Mesenteric fat pad (tissue), 1 donor: ENCODE results near the gene MSRB1. TPM values are rescaled to one million over a fixed set of nuclear protein-coding genes. Genes with fewer than 3 reads are reported as not detected.

Experiments used
- DNase-seq: peaks from one replicate; pipeline ENCODE4 v3.0.0-alpha.2; 2020; ENCODE audit warnings: low spot score
- total RNA-seq: library from RNA; stranded (reverse); fragmentation: NEBNext Ultra II Directional; extraction: Animal tissue kit (Norgen Biotek cat#: 25700); gene quantifications from one replicate; pipeline ENCODE4 v1.2.1, GENCODE V29; 2021
- donor health status: DM: yes; HTN: yes; CAD: no.

MSRB1 gene
- total RNA-seq, 1 donor from 2014 or later: 27.1 TPM

DNA sequence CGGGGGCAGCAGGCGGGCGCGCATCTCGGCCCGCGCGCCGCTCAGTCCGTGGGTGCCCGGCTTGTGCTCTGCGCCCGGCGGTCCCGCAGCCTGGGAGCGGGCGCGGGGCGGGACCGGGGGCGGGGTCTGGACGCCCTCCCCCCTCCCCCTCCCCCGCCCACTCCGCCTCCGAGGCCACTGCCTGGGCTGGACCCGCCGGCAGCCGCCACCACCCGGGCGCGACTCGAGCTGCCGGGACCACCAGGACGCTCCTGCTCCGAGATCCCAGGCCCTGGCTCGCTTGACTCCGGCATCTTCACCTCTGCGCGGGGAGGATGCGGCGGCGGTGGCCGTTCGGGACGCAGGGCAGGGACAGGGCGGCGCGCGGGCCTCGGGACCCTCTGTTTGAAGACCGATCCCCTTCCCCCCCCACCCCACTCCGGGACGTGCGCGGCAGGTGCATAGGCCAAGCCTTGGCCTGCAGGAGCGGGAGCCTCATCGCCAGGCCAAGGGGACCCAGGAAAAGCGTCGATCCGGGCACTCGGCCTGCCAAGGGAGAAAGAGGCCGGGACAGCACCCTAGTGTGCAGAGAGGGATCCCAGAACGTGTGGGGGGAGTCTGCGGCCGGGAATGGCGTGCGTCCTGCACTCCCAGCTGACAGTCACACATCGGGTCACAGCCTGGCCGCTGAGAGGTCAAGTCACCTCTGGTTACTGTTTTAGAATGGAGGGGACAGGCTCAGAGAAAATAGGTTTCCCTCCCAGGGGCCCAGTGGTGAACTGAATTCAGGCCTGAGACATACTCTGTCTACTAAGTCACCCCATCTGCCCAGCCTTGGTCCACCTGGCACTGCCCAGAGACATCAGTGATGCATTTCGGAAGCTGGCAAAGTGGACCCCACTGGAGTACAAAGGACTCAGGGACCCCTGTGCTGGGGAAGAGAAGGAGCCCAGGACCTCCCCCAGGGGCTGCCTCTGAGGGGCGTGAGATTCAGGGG is 24.4 kb downstream of the MSRB1 start, which contains the start of gene HS3ST6:
TSS of gene HS3ST6 (minus strand) at position 65 of the 976 bp plus-strand sequence. CDS start 92 bp downstream, outside the sequence.
- DNase-seq: no peak

DNA sequence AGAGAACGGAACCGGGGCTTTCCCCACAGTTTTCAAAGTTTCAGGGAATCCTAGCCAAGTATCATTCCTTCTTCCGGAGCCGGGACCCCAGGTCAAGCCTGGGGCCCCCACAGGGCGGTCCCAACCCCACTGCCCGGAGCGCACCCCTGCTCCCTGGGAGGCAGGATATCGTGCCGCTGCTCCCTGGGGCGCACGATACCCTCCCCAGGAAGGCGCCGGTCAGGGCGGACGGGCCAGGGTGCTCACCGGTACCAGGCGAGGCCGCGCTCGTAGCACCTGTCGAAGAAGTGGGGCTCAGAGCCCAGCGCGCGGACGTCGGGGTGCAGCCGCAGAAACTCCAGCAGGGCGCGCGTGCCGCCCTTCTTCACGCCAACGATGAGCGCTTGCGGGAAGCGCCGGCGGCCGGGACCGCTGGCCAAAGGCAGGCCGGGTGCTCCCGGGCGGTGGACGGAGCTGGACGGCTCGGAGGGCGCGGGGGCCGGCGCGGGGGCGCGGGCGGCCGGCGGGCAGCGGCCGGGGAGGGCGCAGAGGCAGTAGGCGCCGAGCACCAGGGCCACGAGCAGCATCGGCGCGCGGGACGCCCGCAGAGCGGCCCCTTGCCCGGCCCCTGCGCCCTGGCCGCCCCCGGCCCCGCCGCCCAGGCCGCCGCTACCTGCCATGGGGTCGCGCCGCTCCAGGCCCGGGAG is 25.2 kb downstream of the MSRB1 start:
- DNase-seq: no peak

GRCh38 chr16:1917056-1917664 is 25.8 kb downstream of the MSRB1 start:
- DNase-seq: no peak

DNA sequence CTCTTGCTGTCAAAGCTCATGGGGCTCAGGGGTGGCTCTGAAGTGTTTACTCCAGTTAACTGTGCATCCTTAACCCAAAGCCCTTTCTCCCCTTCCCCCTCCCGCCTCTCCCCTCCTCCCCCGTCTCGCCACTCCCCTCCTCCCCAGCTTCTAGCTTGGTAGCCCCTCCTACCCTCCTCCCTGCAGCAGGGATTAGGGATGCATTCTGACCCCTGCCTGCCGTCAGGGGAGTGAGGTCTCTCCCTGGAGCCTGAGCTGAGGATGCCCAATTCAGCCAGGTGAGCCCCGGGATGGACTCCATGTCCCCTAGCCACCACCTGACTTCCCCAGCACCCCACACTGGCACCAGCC is 26.4 kb downstream of the MSRB1 start:
- DNase-seq: no peak

DNA sequence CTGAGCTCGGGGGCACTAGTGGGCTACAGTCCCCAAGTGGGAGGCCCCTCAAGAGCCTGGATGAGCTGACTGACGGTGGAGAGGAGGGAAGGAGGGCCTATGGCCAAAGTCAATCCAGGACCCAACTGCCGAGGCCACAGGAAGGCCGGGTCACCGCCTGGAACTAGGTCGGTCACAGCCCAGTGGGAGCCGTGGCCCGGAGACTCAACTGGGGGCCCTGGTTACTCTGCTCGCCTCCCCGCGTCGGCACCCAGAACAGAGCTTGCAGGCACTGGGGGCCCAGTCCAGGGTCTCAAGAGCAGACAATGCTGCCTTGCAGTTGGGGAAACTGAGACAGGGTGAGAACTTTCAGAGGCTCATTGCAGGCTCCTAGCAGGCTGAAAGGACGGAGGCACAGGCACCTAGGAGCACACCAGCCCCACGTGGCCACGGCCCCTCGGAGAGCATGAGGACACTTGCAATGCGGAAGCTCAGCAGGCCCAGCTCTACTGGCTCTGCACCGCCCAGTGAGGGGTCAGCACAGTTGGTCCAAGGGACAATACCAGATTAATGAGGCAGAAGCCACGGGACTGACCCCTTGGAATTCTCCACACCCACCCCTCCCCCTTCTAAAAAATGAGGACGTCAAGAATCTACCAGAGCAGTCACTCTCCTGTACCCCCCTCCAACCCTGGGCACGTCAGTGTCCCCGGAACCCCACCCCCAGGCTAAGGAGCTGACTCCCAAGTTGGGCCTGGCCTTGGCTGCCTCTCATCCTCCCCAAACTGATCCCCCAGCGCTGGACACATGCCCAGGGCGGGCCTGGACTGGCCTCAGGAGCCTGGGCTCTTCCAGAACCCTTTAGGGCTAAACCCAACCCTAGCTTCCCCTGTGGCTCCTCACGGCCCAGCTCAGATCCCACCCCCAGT is 27.0 kb downstream of the MSRB1 start:
- DNase-seq: no peak

GRCh38 chr16:1914988-1915387 is 28.0 kb downstream of the MSRB1 start:
- DNase-seq: no peak

- DNase-seq: no peak
Observed at GRCh38 chr16:1914084-1914608, 28.9 kb downstream of the MSRB1 start.

DNA sequence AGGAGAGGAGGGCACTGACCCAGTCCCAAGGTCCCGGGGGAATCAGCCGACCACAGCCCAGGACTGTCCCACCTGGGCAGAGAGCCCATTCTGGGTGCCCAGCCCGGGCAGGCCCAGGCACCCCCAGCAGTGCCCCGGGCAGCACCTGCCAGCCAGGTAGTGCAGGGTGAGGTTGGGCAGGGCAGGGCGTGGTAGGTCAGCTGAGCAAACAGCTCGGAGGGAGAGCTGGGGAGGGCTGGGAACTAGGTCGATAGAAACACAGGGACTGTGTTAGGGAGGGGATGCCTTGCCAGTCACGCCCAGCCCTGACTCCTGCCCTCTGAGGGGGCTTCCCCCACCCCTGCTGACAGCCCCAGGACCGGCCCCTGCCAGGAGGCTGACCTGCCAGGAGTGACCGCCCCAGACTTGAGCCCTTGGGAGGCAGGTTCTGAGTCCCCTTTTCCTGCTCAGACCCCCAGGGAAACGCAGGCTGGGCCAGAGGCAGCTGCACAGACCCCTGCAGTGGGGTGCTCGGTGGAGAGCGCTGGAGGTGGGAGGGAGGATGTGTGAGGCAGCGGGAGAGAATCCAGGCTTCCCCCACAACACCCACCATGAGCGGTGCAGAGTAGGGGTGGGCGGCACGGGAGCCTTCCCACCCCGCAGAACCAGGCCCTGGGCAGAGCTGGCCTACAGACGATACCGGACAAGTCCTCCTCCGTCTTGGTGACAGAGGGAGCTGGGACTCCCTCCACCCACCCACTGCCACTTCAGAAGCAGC is 29.5 kb downstream of the MSRB1 start:
- DNase-seq: no peak

- no peak for DNase-seq
Observed at GRCh38 chr16:1912215-1912543, 30.8 kb downstream of the MSRB1 start.

DNA sequence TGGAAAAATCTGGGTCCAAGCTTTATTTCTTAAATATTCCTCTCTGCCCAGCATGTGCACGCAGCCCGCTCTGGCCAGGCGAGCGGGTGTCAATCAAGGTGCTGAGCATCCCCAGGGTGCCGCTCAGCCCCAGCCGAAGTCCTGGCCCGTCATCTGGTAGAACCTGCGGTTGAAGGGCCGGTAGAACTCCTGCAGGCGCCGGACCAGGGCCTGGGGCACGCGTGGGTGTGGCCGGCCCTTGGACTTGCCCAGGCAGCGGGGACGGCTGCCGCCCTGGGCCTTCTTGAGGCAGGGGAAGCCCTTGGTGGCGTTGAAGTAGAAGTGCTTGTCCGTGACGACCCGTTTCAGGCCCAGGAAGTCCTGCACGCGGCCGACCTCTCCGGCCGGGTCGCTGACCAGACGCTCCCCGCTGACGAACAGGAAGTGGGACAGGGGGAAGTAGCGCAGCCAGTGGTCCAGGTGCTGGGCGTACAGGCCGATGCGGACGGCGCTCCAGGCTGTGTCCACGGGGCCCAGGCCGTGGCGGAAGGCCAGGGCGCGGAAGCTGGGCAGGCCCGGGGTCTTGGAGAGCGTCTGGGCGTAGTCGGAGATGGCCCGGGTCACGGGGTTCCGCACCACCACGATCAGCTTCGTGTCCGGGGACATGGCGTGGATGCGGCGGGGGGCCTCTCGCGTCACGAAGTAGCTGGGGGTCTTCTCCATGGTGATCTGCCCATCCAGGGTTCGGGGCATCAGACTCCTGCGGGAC is 31.4 kb downstream of the MSRB1 start:
- DNase-seq: no peak

GRCh38 chr16:1909561-1910231 is 33.3 kb downstream of the MSRB1 start:
- DNase-seq: no peak

DNA sequence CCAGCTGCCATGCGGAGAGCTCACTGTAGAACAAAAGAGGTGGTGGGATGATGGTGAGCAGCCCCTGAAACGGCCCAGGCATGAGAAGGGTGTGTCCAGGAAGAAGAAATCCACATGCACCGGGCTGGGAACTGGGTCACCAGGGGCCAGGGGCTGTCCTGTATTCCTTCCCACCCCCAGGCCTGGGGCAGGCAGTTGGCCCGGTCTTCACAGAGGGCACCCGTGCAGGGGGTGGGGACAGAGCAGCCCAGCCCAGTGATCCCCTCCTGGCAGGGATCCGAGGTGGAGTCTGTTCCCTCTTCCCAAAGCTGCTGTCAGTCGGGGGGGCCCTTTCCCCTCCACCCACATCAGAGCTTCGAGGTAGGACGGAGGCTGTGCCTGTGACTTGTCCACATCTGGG is 34.0 kb downstream of the MSRB1 start:
- no peak for DNase-seq

GRCh38 chr16:1908184-1908583 is 34.8 kb downstream of the MSRB1 start:
- no peak for DNase-seq

DNA sequence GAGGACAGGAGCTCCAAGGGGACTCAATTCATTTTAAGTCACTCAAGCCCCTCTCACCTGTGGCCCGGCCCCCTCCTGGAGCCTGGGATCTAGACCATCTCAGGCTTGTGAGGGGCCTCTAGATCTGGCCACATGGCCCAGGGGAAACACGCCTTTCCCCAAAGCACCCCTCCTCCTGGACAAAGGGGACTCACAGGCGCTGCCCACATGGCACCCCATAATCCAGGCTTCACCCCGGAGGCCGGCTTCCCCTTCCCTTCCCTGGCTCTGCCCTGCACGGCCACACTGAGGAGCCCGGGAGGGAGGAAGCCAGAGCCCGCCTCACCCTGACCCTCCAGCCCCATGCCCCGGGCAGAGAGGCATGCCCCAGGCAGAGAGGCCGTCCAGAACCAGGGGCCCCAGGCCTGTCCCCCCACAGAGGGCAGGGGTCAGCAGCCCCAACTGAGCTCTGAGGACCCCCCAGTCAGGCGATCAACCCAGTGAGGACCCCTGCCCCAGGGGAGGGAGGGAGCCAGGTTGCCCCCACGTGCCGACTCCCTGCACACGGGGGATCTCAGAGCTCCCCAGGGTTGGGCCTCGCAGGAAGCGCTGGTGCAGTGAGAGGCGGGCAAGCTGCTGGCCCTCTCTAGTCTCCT is 35.7 kb downstream of the MSRB1 start:
- no peak for DNase-seq

- no peak for DNase-seq
Observed at GRCh38 chr16:1906846-1907165, 36.2 kb downstream of the MSRB1 start.

DNA sequence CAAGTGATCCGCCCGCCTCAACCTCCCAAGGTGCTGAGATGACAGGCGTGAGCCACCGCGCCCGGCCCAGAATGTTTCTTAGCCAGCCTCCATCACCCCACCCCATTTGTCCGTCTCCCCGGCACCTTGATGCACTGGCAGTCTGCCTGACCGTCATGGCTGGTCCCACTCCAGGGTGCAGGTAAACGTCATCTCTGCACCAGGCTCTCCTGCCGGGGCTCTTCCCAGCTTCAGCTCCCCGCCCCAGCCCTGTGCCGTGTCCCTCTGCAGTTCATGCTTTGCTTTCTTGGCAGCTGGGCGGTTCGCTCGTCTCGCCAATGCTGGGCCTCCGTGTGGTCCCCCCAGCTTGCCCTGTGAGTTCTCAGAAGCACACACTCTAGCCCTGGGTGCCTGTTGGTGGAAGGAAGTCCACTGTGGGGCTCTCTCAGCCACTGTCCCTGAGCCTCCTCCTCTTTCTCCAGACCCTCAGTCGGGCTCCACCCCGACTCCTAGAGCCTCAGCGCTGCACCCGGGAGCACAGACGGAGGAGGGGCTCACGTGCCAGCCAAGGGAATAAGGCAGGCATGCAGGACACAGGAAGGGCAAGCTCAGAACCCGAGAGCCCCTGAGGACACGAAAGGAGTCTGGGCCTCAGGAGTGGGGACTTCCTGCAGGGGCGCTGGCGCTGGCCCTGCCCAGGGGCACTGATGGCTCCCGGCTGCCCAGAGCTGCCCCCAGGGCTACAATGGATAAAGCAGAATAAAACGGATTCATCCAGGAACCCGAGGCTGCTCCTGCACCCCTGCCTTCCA is 36.7 kb downstream of the MSRB1 start:
- no peak for DNase-seq
